H1 (cell line): ENCODE results near the gene PPP2R2D. TPM values are rescaled to one million over a fixed set of nuclear protein-coding genes. Genes with fewer than 3 reads are reported as not detected.

Experiments used
- ATF2 ChIP-seq: IDR thresholded peaks from 2 replicates; pipeline ENCODE4 v1.6.1; 2012; ENCODE audit warnings: low read length, inconsistent platforms
- CHD2 ChIP-seq: IDR thresholded peaks from 2 replicates; pipeline ENCODE4 v1.6.1; 2012; ENCODE audit warnings: low read length, improper control_type of control experiment
- CHD7 ChIP-seq: fragments of 300-600 bp; sonication (generic); IDR thresholded peaks from 2 replicates; pipeline ENCODE4 v1.7.1; 2012; ENCODE audit warnings: low read length, moderate library complexity, mild to moderate bottlenecking, inconsistent platforms; ENCODE audit not compliant: insufficient replicate concordance
- HDAC2 ChIP-seq, 2 experiments: fragments of 300-600 bp in 1 of 2; sonication (generic) in 1 of 2; IDR thresholded peaks; 2 replicates each; pipeline ENCODE4 v1.6.1; 2011 to 2012; ENCODE audit warnings: low read depth in 2 of 2, low read length in 2 of 2, mild to moderate bottlenecking in 2 of 2, moderate library complexity in 2 of 2, borderline replicate concordance in 1 of 2, inconsistent platforms in 1 of 2
- HDAC6 ChIP-seq: IDR thresholded peaks from one replicate; pipeline ENCODE4 v1.7.1; 2012; ENCODE audit warnings: low read depth, mild to moderate bottlenecking, inconsistent platforms, low read length, moderate library complexity
- KDM4A ChIP-seq: IDR thresholded peaks from one replicate; pipeline ENCODE4 v1.7.1; 2012; ENCODE audit warnings: low read depth, mild to moderate bottlenecking, moderate library complexity, low read length, inconsistent platforms; ENCODE audit not compliant: severe bottlenecking
- KDM5A ChIP-seq: fragments of 200-600 bp; IDR thresholded peaks from 2 replicates; pipeline ENCODE4 v1.7.1; 2012; ENCODE audit warnings: mild to moderate bottlenecking, low read length, inconsistent platforms, mixed read lengths
- POLR2AphosphoS5 ChIP-seq: IDR thresholded peaks from 2 replicates; pipeline ENCODE4 v1.6.1; 2011; ENCODE audit warnings: low read depth, low read length
- polyA plus RNA-seq, 7 experiments: library from polyadenylated mRNA; depleted of rRNA in 3 of 7; stranded (reverse) in 5 of 7; unstranded in 2 of 7; fragments of >200 nt in 5 of 7; fragments of 200-250 nt in 2 of 7; gene quantifications; 1 replicate in 5 of 7; 2 replicates in 1 of 7; 4 replicates in 1 of 7; pipeline versions ENCODE4 v1.2.1 to v1.2.3, GENCODE V29; 2011 to 2013; ENCODE audit warnings: missing spikeins in 2 of 7, mixed read lengths in 2 of 7
- total RNA-seq: library from RNA; stranded (reverse); fragmentation: NEBNext Ultra II Directional; extraction: Animal tissue kit (Norgen Biotek cat#: 25700); gene quantifications from 2 replicates; pipeline ENCODE4 v1.2.1, GENCODE V29; 2021

PPP2R2D gene
- total and polyA plus RNA-seq, 2 of the 8 experiments (the other 6 are each of a cell fraction or from before 2014, with no cell fraction given), result 25.4 to 32.8 TPM

- TF ChIP-seq ATF2 (no peak), HDAC6 (no peak), CHD7 (no peak), CHD2 (no peak), KDM5A (0 out of 2 replicates have a peak, but pooled peaks have one; percentile 10), POLR2AphosphoS5 (0 out of 2 replicates have a peak, but pooled peaks have one; percentile 18), KDM4A (peak; percentile 50), HDAC2 (IDR thresholded peaks at IDR 0.05; ENCODE audit: borderline replicate concordance in 1 of 2, low read depth in 2 of 2, low read length in 2 of 2) (no peak)
Measured at GRCh38 chr10:131901181-131901829, 497 bp downstream of the PPP2R2D start (continued).
